NCI-H526 treated with DMSO at 0.1 percent for 48 hours (cell line): ENCODE measurements around the gene RPS27.
"Not testable (repeated sequence)": the region's sequence is repeated elsewhere in the genome, so short reads cannot be mapped to it uniquely, and the experiment has no call there.

ENCODE experiments used
- DNase-seq: peaks from one replicate; lab custom pipeline; 2025; lab: John Stamatoyannopoulos, UW

RPS27 gene

GRCh38 chr1:153985941-153986761, 4.4 kb upstream of the RPS27 start, which contains the start of gene RAB13:
Gene RAB13, minus strand, starts transcription at chr1:153986339. Its CDS starts 103 bp downstream, at chr1:153986236.
- peak; percentile 88 for DNase-seq

- DNase-seq, result no peak
These were observed 2.9 kb upstream of the RPS27 start for GRCh38 chr1:153987621-153988020.

DNA sequence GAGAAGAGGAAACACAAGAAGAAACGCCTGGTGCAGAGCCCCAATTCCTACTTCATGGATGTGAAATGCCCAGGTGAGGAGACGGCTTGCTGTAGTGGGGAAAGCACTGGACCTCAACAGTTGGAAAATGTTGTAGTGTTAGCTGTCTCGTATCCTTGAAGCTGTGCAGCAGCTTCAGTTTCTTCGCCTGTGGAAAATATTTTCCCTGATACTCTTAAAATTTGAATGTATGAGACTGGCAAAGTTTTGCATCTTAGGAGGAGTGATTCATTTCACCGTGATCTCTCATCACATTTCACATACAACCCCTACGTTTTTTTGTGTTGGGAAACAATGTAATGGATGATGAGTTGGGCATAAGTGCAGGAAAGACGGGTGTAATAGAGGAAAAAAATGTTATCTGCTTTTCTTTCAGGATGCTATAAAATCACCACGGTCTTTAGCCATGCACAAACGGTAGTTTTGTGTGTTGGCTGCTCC, 629 bp downstream of the RPS27 start:
- DNase-seq, result no peak

GRCh38 chr1:153991806-153992205, 1.2 kb downstream of the RPS27 start:
- no peak for DNase-seq

- no peak for DNase-seq
These were observed 4.6 kb downstream of the RPS27 start for GRCh38 chr1:153995202-153995601.

DNA sequence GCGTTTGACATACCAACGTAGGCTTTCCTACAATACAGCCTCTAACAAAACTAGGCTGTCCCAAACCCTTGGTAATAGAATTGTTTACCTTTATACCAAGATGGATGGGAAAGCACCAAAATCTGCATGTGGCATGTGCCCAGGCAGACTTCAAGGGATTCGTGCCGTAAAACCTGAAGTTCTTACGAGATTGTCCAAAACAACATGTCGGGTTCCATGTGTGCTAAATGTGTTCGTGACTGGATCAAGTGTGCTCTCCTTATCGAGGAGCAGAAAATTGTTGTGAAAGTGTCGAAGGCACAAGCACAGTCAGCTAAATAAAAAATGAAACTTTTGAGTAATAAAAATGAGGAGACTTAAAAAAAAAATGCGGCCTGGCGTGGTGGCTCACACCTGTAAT, 5.1 kb downstream of the RPS27 start:
- DNase-seq, result no peak

DNA sequence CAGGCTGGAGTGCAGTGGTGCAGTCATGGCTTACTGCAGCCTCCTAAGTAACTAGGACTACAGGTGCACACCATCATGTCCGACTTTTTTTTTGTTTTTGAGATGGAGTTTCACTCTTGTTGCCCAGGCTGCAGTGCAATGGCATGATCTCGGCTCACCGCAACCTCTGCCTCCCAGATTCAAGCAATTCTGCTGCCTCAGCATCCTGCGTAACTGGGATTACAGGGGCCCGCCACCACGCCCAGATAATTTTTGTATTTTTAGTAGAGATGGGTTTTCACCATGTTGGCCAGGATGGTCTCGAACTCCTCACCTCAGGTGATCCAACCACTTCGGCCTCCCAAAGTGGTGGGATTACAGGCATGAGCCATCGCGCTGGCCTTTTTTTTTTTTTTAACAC, 6.3 kb downstream of the RPS27 start:
- DNase-seq, result not testable (repeated sequence)

DNA sequence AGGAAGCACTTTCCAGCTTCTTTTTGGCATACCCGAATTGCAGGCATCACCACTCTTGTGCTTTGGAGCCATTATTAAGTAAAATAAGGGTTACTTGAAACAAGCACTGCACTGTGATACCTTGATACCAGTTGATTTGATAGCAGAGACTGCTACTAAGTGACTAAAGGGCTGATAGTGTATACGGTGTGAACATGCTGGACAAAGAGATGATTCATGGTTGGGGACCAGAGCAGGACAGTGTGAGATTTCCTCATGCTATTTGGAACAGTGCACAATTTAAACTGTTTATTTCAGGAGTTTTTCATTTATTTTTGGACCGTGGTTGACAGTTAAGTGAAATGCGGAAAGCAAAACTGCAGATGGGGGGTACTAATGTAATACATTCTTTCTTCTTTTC, 9.9 kb downstream of the RPS27 start:
- DNase-seq, result no peak

GRCh38 chr1:154006136-154006535, 15.6 kb downstream of the RPS27 start:
- no peak for DNase-seq

GRCh38 chr1:154012129-154012528, 21.6 kb downstream of the RPS27 start:
- DNase-seq, result no peak

DNA sequence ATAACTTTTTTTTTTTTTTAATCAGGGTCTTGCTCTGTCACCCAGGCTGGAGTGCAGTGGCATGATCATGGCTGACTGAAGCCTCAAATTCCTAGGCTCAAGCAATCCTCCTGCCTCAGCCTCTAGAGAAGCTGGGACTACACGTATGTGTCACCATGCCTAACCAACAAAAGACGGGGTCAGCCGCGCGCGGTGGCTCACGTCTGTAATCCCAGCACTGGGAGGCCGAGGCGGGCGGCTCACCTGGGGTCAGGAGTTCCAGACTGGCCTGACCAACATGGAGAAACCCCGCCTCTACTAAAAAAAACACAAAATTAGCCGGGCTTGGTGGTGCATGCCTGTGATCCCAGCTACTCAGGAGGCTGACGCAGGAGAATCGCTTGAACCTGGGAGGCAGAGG, 22.0 kb downstream of the RPS27 start:
- DNase-seq, result not testable (repeated sequence)

DNA sequence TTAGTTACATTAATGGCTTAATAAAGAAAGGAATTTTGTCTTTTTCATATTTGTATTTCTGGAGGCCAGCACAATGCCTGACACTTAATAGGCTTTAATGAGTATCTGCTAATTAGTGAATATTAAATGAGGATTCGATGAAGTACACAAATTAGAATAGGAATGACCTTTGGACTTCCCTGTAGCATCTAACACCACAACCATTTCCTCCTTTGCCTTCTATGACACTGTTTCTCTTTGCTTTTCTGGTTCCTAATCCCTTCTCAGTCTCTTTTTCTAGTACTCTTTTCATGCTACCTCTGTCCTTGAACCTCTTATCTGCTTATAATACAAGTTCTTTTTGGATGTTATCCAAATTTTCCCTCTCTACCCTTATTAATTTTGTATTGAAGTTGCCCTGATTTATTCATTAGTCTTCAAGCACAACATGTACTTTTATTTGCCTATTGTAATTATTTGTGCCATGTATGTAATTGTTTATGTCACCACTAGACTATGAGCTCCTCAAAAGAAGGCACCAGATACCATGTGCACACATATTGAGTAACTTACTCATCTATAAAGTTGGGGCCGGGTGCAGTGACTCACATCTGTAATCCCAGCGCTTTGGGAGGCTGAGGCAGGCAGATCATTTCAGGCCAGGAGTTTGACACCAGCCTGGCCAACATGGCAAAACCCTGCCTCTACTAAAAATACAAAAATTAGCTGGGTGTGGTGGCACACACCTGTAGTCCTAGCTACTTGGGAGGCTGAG, 23.8 kb downstream of the RPS27 start:
- no peak for DNase-seq

GRCh38 chr1:154019269-154019668, 28.7 kb downstream of the RPS27 start:
- no peak for DNase-seq

GRCh38 chr1:154019940-154020339, 29.4 kb downstream of the RPS27 start:
- no peak for DNase-seq

- DNase-seq, result not testable (repeated sequence)
These were observed 43.1 kb downstream of the RPS27 start for GRCh38 chr1:154033697-154034096.
